ENCODE results near the gene MTFR1L. TPM values are rescaled to one million over a fixed set of nuclear protein-coding genes. Genes with fewer than 3 reads are reported as not detected.

MTFR1L gene
- total and polyA plus RNA-seq, 9 of the 15 experiments (the other 6 are each of a cell fraction or from before 2014, with no cell fraction given) = 41.4 to 98.5 (median 53.7) TPM

GRCh38 chr1:25782608-25783201 lies 37.0 kb upstream of the MTFR1L start (continued):
- peak; percentile 25; the same call in 1 of the 2 replicates for TF ChIP-seq FOXM1 (IDR thresholded peaks at IDR 0.05; ENCODE audit: low read depth)
- TF ChIP-seq FOXM1 (CRISPR knock-in tag; IDR thresholded peaks at IDR 0.05; ENCODE audit: low read depth) = no peak
- TF ChIP-seq, protein P1, sequence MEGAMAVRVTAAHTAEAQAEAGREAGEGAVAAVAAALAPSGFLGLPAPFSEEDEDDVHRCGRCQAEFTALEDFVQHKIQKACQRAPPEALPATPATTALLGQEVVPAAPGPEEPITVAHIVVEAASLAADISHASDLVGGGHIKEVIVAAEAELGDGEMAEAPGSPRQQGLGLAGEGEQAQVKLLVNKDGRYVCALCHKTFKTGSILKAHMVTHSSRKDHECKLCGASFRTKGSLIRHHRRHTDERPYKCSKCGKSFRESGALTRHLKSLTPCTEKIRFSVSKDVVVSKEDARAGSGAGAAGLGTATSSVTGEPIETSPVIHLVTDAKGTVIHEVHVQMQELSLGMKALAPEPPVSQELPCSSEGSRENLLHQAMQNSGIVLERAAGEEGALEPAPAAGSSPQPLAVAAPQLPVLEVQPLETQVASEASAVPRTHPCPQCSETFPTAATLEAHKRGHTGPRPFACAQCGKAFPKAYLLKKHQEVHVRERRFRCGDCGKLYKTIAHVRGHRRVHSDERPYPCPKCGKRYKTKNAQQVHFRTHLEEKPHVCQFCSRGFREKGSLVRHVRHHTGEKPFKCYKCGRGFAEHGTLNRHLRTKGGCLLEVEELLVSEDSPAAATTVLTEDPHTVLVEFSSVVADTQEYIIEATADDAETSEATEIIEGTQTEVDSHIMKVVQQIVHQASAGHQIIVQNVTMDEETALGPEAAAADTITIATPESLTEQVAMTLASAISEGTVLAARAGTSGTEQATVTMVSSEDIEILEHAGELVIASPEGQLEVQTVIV (CRISPR knock-in tag; IDR thresholded peaks at IDR 0.05; ENCODE audit: borderline replicate concordance) = no peak
- no peak for TF ChIP-seq EGR1 (conservative IDR thresholded peaks at IDR 0.05)
- no peak for TF ChIP-seq HDGF (IDR thresholded peaks at IDR 0.05)
- TF ChIP-seq TEAD1 (CRISPR knock-in tag; IDR thresholded peaks at IDR 0.05) = peak in 1 of 2 experiments; percentile 70; a peak in 2 of 4 replicates
- TF ChIP-seq BRCA1 (IDR thresholded peaks at IDR 0.05) = no peak
- no peak for TF ChIP-seq BRCA1 (CRISPR knock-in tag; IDR thresholded peaks at IDR 0.05)
- TF ChIP-seq POLR2H (tag; IDR thresholded peaks at IDR 0.05; ENCODE audit: low read depth) = no peak
- no peak for TF ChIP-seq ZNF354B (CRISPR knock-in tag; IDR thresholded peaks at IDR 0.05)
- peak; percentile 90 for TF ChIP-seq EP300 (IDR thresholded peaks at IDR 0.05; ENCODE audit: low read length)
- 0 out of 2 replicates have a peak, but pooled peaks have one; percentile 37 for TF ChIP-seq MECOM (CRISPR knock-in tag; IDR thresholded peaks at IDR 0.05)
- no peak for TF ChIP-seq SMAD1 (IDR thresholded peaks at IDR 0.05; ENCODE audit: low read depth, low read length, partially characterized antibody)
- TF ChIP-seq MTA3 (IDR thresholded peaks at IDR 0.05; ENCODE audit: borderline replicate concordance) = peak; percentile 89; the same call in 1 of the 2 replicates
- no peak for TF ChIP-seq ATF6 (CRISPR knock-in tag; IDR thresholded peaks at IDR 0.05)
- TF ChIP-seq ZNF655 (CRISPR knock-in tag; IDR thresholded peaks at IDR 0.05) = no peak
- TF ChIP-seq GABPA (tag; conservative IDR thresholded peaks at IDR 0.05; ENCODE audit: low read depth) = 0 out of 2 replicates have a peak, but pooled peaks have one; percentile 36
- TF ChIP-seq BDP1 (IDR thresholded peaks at IDR 0.05; ENCODE audit: insufficient read depth, insufficient read length) = no peak
- peak; percentile 43; the same call in 1 of the 2 replicates for TF ChIP-seq MTA2 (IDR thresholded peaks at IDR 0.05; ENCODE audit: low read depth)
- TF ChIP-seq CCNT2 (IDR thresholded peaks at IDR 0.05; ENCODE audit: borderline replicate concordance, extremely low read depth, insufficient read length, low read depth, low read length) = peak; percentile 46
